ENCODE measurements around the gene STX8. TPM values are rescaled to one million over a fixed set of nuclear protein-coding genes. Genes with fewer than 3 reads are reported as not detected.

The STX8 gene
- polyA plus RNA-seq, 1 experiment: 103 TPM

- Histone ChIP-seq H3K9me3 (ENCODE audit: control insufficient read depth, insufficient read depth, low read length) (no peaks in the 10 kb centered on the region; the same call in 1 of the 2 replicates), H3K27ac (ENCODE audit: low read depth, low read length) (no peak overlapping the region), H3K27me3 (ENCODE audit: control insufficient read depth, insufficient read depth, low read length) (no peaks in the 10 kb centered on the region), H3K4me3 (ENCODE audit: low read depth, low read length) (no peak overlapping the region)
- ChIA-PET POLR2A (no interaction called here), CTCF (no interaction called here)
- TF ChIP-seq CTCF (IDR thresholded peaks at IDR 0.05; ENCODE audit: low read depth, low read length): no peak
- no peak for DNase-seq (ENCODE audit: low read depth, low spot score)
Observed at GRCh38 chr17:9249245-9249953, 326.2 kb downstream of the STX8 start.

- POLR2A ChIA-PET: no interaction called here
- no peak for TF ChIP-seq CTCF (IDR thresholded peaks at IDR 0.05; ENCODE audit: low read depth, low read length)
- Histone ChIP-seq H3K4me3 (ENCODE audit: low read depth, low read length) (no peak overlapping the region), H3K27me3 (ENCODE audit: control insufficient read depth, insufficient read depth, low read length) (no peaks in the 10 kb centered on the region), H3K9me3 (ENCODE audit: control insufficient read depth, insufficient read depth, low read length) (no peaks in the 10 kb centered on the region; the same call in 1 of the 2 replicates), H3K27ac (ENCODE audit: low read depth, low read length) (no peak overlapping the region)
- CTCF ChIA-PET: no interaction called here
- no peak for DNase-seq (ENCODE audit: low read depth, low spot score)
Observed at GRCh38 chr17:9247401-9247938, 328.1 kb downstream of the STX8 start.

- ChIA-PET CTCF (interaction anchor here (0.5 to 0.6 kb wide), 2 partner anchors 21 to 48 kb away, joined by 3 read pairs; no protein-coding TSS in a partner anchor), POLR2A (no interaction called here)
- Histone ChIP-seq H3K9me3 (ENCODE audit: control insufficient read depth, insufficient read depth, low read length) (no peaks in the 10 kb centered on the region; the same call in 1 of the 2 replicates), H3K4me3 (ENCODE audit: low read depth, low read length) (no peak overlapping the region), H3K27me3 (ENCODE audit: control insufficient read depth, insufficient read depth, low read length) (no peaks in the 10 kb centered on the region), H3K27ac (ENCODE audit: low read depth, low read length) (peak overlapping the region; percentile 70)
- TF ChIP-seq CTCF (IDR thresholded peaks at IDR 0.05; ENCODE audit: low read depth, low read length): no peak
- DNase-seq (ENCODE audit: low read depth, low spot score): peak; percentile 79
Observed at GRCh38 chr17:9244066-9245052, 331.3 kb downstream of the STX8 start.

GRCh38 chr17:9242983-9243382 lies 332.6 kb downstream of the STX8 start:
- CTCF ChIA-PET: no interaction called here
- Histone ChIP-seq H3K27ac (ENCODE audit: low read depth, low read length) (no peak overlapping the region), H3K27me3 (ENCODE audit: control insufficient read depth, insufficient read depth, low read length) (no peaks in the 10 kb centered on the region), H3K4me3 (ENCODE audit: low read depth, low read length) (no peak overlapping the region), H3K9me3 (ENCODE audit: control insufficient read depth, insufficient read depth, low read length) (no peaks in the 10 kb centered on the region; the same call in 1 of the 2 replicates)
- no peak for DNase-seq (ENCODE audit: low read depth, low spot score)
- TF ChIP-seq CTCF (IDR thresholded peaks at IDR 0.05; ENCODE audit: low read depth, low read length): no peak
- POLR2A ChIA-PET: no interaction called here
